Activated CD8-positive, alpha-beta T cell treated with anti-CD3 and anti-CD28 coated beads for 36 hours (primary cell): ENCODE data around the gene ANGPTL8. TPM values are rescaled to one million over a fixed set of nuclear protein-coding genes. Genes with fewer than 3 reads are reported as not detected.

Experiments used
- ATAC-seq: fragments of 200-7000 bp; cut with Tn5 transposase; one replicate; pipeline ENCODE4 v1.10.0; 2021; ENCODE audit warnings: mild to moderate bottlenecking, moderate library complexity
- CTCF ChIA-PET: fragments of 350-600 bp; sonication (Branson Sonifier 250); formaldehyde crosslinking; loops from one replicate; lab custom pipeline; 2021; ENCODE audit warnings: antibody characterized with exemption; lab: Charles Lee
- POLR2A ChIA-PET: fragments of 350-600 bp; sonication (Branson Sonifier 250); formaldehyde crosslinking; loops from one replicate; lab custom pipeline; 2021; ENCODE audit warnings: antibody characterized with exemption; lab: Charles Lee
- DNase-seq: peaks from one replicate; pipeline ENCODE4 v3.0.0-alpha.2; 2020
- H3K27ac Mint-ChIP-seq: one replicate; pipeline ENCODE4 v1.8.0; 2021; ENCODE audit warnings: mild to moderate bottlenecking, mixed read lengths
- H3K27me3 Mint-ChIP-seq: one replicate; pipeline ENCODE4 v1.8.0; 2021; ENCODE audit warnings: mixed read lengths
- H3K36me3 Mint-ChIP-seq: one replicate; pipeline ENCODE4 v1.8.0; 2021; ENCODE audit warnings: low read depth, mixed read lengths
- H3K4me1 Mint-ChIP-seq: one replicate; pipeline ENCODE4 v1.8.0; 2021; ENCODE audit warnings: low read depth, mixed read lengths
- H3K4me3 Mint-ChIP-seq: one replicate; pipeline ENCODE4 v1.8.0; 2021; ENCODE audit warnings: mild to moderate bottlenecking, moderate library complexity, mixed read lengths
- H3K9me3 Mint-ChIP-seq: one replicate; pipeline ENCODE4 v1.8.0; 2021; ENCODE audit warnings: mixed read lengths
- intact Hi-C: fragments of 100-400 bp; cut with micrococcal nuclease; formaldehyde crosslinking; loops from one replicate; pipeline ENCODE4 v1.10.0; 2022
- total RNA-seq, 2 experiments: library from RNA; stranded (reverse); gene quantifications; one replicate each; pipeline ENCODE4 v1.2.3, GENCODE V29; 2021
- TF ChIP-seq, protein P1 (sequence below): fragments of 200-600 bp; IDR thresholded peaks from one replicate; pipeline ENCODE4 v1.8.0; 2022; ENCODE audit warnings: antibody characterized with exemption, mild to moderate bottlenecking

The ANGPTL8 gene
- total RNA-seq, 2 experiments from 2014 or later, result not detected

DNA sequence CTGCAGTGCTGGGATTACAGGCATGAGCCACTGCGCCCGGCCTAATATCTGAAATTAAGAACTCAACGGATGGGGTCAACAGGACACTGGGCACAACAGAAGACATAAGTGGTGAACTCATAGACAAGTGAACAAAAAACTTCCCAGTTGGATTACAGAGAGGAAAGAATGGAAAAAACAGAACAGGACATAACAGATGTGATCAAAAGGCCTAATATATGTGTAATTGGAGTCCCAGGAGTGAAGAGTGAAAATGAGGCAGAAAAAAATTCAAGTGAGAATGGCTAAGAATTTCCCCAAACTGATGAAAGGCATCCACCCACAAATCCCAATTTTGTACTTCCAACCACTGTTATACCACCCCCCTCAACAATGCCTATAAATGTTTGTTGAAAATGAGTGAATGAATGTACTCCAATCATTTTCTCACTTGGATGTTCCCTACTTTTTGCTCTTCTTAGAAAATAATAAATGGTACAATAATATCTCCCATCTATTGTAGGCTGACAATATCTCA, 18.3 kb upstream of the ANGPTL8 start:
- intact Hi-C loops, result no loop called here
- no peaks in the 10 kb centered on the region for H3K4me1 Mint-ChIP-seq
- H3K27me3 Mint-ChIP-seq, result peaks cover 4% of the 10 kb centered on the region
- ChIA-PET POLR2A (no interaction called here), CTCF (no interaction called here)
- H3K27ac Mint-ChIP-seq, result no peak overlapping the region
- H3K4me3 Mint-ChIP-seq, result no peak overlapping the region
- H3K9me3 Mint-ChIP-seq, result peaks cover 13% of the 10 kb centered on the region
- peaks cover 10% of the 10 kb centered on the region for H3K36me3 Mint-ChIP-seq
- ATAC-seq (no peak), DNase-seq (no peak)
- TF ChIP-seq, protein P1, sequence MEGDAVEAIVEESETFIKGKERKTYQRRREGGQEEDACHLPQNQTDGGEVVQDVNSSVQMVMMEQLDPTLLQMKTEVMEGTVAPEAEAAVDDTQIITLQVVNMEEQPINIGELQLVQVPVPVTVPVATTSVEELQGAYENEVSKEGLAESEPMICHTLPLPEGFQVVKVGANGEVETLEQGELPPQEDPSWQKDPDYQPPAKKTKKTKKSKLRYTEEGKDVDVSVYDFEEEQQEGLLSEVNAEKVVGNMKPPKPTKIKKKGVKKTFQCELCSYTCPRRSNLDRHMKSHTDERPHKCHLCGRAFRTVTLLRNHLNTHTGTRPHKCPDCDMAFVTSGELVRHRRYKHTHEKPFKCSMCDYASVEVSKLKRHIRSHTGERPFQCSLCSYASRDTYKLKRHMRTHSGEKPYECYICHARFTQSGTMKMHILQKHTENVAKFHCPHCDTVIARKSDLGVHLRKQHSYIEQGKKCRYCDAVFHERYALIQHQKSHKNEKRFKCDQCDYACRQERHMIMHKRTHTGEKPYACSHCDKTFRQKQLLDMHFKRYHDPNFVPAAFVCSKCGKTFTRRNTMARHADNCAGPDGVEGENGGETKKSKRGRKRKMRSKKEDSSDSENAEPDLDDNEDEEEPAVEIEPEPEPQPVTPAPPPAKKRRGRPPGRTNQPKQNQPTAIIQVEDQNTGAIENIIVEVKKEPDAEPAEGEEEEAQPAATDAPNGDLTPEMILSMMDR, result no peak

DNA sequence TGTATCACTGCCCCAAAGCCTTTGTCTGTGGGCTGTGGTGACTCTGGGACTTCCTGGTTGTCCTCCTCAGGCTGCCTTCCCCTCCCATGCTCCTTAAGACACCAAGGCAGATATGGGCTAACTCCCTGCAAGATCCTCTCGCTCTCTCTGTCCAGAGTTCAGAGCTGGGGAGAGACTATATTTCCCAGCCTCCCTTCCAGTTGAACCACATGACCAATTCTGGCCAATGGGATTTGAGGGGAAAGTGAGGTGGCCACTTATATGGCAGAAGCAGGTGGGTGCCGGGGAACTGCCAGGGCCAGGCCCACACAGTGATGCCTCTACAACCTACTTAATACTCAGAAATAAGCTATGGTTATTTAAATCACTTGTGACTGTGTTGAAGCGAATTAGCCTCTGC, 16.2 kb upstream of the ANGPTL8 start:
- no peak overlapping the region for H3K27ac Mint-ChIP-seq
- TF ChIP-seq, protein P1, result no peak
- ATAC-seq (no peak), DNase-seq (no peak)
- peaks cover 10% of the 10 kb centered on the region for H3K36me3 Mint-ChIP-seq
- no peaks in the 10 kb centered on the region for H3K4me1 Mint-ChIP-seq
- ChIA-PET CTCF (no interaction called here), POLR2A (no interaction called here)
- H3K9me3 Mint-ChIP-seq, result peaks cover 13% of the 10 kb centered on the region
- intact Hi-C loops, result no loop called here
- no peak overlapping the region for H3K4me3 Mint-ChIP-seq
- peaks cover 4% of the 10 kb centered on the region for H3K27me3 Mint-ChIP-seq

DNA sequence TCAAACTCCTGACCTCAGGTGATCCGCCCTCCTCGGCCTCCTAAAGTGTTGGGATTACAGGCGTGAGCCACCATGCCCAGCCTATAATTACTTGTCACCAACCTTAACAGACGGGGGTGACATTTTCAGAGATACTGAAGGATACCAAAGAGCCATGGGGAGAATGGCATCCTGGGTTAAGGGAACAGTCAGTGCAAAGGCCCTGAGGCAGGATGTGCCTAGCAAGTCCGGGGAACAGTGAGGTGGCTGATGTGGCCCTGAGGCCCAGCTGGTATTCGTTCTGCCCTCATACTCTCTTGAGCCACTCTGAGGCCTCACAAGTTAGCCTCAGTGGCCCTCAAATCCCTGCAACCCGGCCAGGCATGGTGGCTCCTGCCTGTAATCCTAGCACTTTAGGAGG, 15.0 kb upstream of the ANGPTL8 start:
- Mint-ChIP-seq H3K4me1 (no peaks in the 10 kb centered on the region), H3K36me3 (peaks cover 10% of the 10 kb centered on the region), H3K27me3 (peaks cover 4% of the 10 kb centered on the region), H3K27ac (no peak overlapping the region), H3K9me3 (peaks cover 13% of the 10 kb centered on the region), H3K4me3 (no peak overlapping the region)
- DNase-seq (no peak), ATAC-seq (no peak)
- ChIA-PET CTCF (no interaction called here), POLR2A (no interaction called here)
- TF ChIP-seq, protein P1, result no peak
- intact Hi-C loops, result no loop called here

DNA sequence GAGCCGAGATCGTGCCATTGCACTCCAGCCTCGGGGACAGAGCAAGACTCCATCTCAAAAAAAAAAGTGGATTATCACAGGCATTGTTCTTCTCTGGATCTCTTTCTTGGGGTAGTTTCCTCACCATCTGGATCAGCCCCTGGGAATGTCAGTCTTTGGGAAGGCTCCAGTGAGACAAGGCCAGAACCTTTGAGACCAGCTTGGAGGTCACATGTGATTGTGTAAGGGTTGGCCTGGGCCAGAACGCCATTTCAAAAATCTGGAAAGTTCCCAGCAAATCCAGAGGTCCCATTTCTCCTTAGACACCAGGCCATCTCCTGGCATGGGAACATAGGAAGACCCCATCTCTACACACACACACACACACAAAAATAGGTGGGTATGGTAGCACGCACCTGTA, 14.2 kb upstream of the ANGPTL8 start:
- peaks cover 3% of the 10 kb centered on the region for H3K27me3 Mint-ChIP-seq

DNA sequence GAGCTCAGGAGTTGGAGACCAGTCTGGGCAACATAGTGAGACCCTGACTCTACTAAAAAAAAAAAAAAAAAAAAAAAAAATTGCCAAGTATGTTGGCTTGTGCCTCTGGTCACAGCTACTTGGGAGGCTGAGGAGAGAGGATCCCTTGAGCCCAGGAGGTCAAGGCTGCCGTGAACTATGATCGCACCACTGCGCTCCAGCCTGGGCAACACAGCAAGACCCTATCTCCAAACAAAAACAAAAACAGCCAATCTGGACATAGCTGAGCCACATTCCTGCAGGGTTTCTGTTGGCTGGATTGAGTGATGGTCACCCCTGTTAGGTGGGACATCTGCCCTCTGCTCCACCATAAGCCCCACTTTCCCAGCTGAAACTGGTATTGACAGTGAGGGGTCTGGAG, 13.6 kb upstream of the ANGPTL8 start:
- H3K4me1 Mint-ChIP-seq, result no peaks in the 10 kb centered on the region
- TF ChIP-seq, protein P1, result no peak
- DNase-seq, result no peak
- no peak overlapping the region for H3K4me3 Mint-ChIP-seq
- peaks cover 2% of the 10 kb centered on the region for H3K27me3 Mint-ChIP-seq
- H3K36me3 Mint-ChIP-seq, result peaks cover 9% of the 10 kb centered on the region
- intact Hi-C loops, result no loop called here
- POLR2A ChIA-PET, result interaction anchor here (1.7 kb wide), 1 partner anchor 14 kb away, joined by 3 read pairs; no protein-coding TSS in a partner anchor
- H3K27ac Mint-ChIP-seq, result no peak overlapping the region
- CTCF ChIA-PET, result interaction anchor here (0.9 kb wide), 1 partner anchor 12 kb away, joined by 6 read pairs; no protein-coding TSS in a partner anchor
- ATAC-seq, result no peak
- peaks cover 8% of the 10 kb centered on the region for H3K9me3 Mint-ChIP-seq

More for the DNA sequence above, 14.2 kb upstream of the ANGPTL8 start:
- ChIA-PET CTCF (interaction anchor here (0.9 kb wide), 1 partner anchor 11 kb away, joined by 6 read pairs; no protein-coding TSS in a partner anchor), POLR2A (interaction anchor here (1.7 kb wide), 1 partner anchor 15 kb away, joined by 3 read pairs; no protein-coding TSS in a partner anchor)
- H3K27ac Mint-ChIP-seq, result no peak overlapping the region
- H3K4me3 Mint-ChIP-seq, result no peak overlapping the region
- intact Hi-C loops, result no loop called here
- TF ChIP-seq, protein P1, result no peak
- no peak for ATAC-seq
- H3K9me3 Mint-ChIP-seq, result peaks cover 12% of the 10 kb centered on the region
- no peaks in the 10 kb centered on the region for H3K4me1 Mint-ChIP-seq
- no peak for DNase-seq
- H3K36me3 Mint-ChIP-seq, result peaks cover 10% of the 10 kb centered on the region
